Kidney epithelial cell (primary cell): ENCODE results near the gene PRRG1. TPM values are rescaled to one million over a fixed set of nuclear protein-coding genes. Genes with fewer than 3 reads are reported as not detected.
"Not testable (repeated sequence)": the region's sequence is repeated elsewhere in the genome, so short reads cannot be mapped to it uniquely, and the experiment has no call there.

Experiments
- DNase-seq: peaks from one replicate; pipeline ENCODE4 v3.0.0-alpha.2; 2010; ENCODE audit warnings: low read depth
- H3K27me3 ChIP-seq: 2 replicates; pipeline ENCODE4 v1.6.0; 2011; ENCODE audit warnings: low read length; ENCODE audit not compliant: control insufficient read depth, insufficient read depth
- H3K36me3 ChIP-seq: 2 replicates; pipeline ENCODE4 v1.5.1; 2011; ENCODE audit warnings: low read length; ENCODE audit not compliant: control insufficient read depth, insufficient read depth
- H3K4me3 ChIP-seq: 2 replicates; pipeline ENCODE4 v1.5.1; 2011; ENCODE audit warnings: low read depth, mild to moderate bottlenecking, control low read depth, low read length
- total RNA-seq: library from RNA; depleted of rRNA; stranded (reverse); fragments of >200 nt; gene quantifications from 2 replicates; pipeline ENCODE4 v1.2.3, GENCODE V29; 2015
- TF ChIP-seq, protein P1 (sequence below): IDR thresholded peaks from 2 replicates; pipeline ENCODE4 v1.5.1; 2011; ENCODE audit warnings: mild to moderate bottlenecking, moderate library complexity, low read length, control low read depth, inconsistent platforms; ENCODE audit not compliant: insufficient read depth, poor library complexity, severe bottlenecking

Gene PRRG1
- 13.3 and 17.6 TPM in 2 replicates for total RNA-seq

DNA sequence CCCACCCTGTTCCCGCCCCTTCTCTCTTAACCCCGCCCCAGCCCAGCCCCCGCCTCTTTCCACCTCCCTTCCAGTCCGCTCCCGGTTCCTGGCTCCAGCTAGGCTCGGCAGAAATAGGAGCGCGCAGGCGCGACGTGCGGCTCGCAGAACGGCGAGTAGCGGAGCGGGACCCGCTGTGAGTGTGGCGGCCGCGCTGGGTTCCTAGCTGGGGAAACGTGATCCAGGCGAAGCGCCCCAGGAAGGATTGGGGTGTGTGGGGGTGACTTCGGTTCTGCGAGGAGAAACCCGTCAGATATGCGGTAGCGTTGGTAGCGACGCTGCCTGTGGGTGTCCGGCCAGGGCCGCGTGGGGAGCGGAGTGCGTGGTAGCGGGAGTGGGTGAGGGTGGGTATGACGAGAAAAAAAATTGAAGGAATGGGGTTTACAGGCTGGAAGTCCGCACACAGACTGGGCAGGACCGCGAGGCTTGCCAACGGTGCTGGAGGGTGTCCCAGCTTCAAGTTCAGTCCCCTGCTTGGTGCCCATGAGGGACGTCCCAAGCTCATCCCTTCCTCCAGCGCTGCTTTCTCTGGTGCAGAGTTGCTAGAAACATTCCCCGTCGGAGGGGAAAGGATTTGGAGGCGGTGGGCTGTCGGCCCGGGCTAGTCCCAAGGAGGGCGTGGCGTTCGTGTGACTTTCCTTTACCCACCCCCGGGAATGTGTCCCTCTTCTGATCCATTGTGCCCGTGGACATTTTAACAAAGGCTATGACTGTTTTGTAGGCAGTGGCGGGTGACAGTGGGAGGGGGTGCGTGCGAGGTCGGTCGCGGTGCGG, at the start of gene PRRG1:
TSS of gene PRRG1 (plus strand) at position 144 of the 813 bp plus-strand sequence. CDS start 56,886 bp downstream, outside the sequence.
- peak; percentile 37 for DNase-seq
- TF ChIP-seq, protein P1, sequence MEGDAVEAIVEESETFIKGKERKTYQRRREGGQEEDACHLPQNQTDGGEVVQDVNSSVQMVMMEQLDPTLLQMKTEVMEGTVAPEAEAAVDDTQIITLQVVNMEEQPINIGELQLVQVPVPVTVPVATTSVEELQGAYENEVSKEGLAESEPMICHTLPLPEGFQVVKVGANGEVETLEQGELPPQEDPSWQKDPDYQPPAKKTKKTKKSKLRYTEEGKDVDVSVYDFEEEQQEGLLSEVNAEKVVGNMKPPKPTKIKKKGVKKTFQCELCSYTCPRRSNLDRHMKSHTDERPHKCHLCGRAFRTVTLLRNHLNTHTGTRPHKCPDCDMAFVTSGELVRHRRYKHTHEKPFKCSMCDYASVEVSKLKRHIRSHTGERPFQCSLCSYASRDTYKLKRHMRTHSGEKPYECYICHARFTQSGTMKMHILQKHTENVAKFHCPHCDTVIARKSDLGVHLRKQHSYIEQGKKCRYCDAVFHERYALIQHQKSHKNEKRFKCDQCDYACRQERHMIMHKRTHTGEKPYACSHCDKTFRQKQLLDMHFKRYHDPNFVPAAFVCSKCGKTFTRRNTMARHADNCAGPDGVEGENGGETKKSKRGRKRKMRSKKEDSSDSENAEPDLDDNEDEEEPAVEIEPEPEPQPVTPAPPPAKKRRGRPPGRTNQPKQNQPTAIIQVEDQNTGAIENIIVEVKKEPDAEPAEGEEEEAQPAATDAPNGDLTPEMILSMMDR: no peak
- H3K4me3 ChIP-seq: peak within 1 kb of the TSS; percentile 81
- H3K27me3 ChIP-seq: no peaks in the 10 kb centered on the region
- no peaks in the 10 kb centered on the region for H3K36me3 ChIP-seq

DNA sequence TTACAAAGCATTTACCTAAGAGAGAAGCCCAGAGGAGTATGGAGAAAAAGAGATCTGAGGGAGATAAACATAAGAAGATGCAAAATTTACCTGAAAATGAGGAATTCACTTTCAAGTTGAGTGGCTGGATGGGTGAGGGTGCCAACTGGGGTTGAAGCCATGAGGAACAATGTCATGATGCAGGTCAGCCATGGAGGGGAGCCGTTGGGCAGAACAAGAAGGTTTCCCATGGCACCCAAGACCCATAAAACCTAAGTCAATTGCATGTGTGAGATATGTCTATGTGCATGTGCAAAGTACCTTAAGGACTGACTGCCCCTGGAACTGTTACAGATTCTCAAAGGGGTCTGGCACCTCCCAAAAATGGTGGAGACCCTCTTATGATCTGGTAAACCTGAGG, 46.6 kb upstream of the PRRG1 start:
- Histone ChIP-seq H3K27me3 (no peaks in the 10 kb centered on the region), H3K36me3 (no peaks in the 10 kb centered on the region), H3K4me3 (no peak overlapping the region)
- DNase-seq: no peak
- TF ChIP-seq, protein P1: peak; percentile 44

DNA sequence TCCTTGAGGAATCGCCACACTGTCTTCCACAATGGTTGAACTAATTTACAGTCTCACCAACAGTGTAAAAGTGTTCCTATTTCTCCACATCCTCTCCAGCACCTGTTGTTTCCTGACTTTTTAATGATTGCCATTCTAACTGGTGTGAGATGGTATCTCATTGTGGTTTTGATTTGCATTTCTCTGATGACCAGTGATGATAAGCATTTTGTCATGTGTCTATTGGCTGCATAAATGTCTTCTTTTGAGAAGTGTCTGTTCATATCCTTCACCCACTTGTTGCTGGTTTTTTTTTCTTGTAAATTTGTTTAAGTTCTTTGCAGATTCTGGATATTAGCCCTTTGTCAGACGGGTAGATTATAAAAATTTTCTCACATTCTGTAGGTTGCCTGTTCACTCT, 43.9 kb upstream of the PRRG1 start:
- not testable (repeated sequence) for H3K4me3 ChIP-seq, DNase-seq, H3K36me3 ChIP-seq, H3K27me3 ChIP-seq

DNA sequence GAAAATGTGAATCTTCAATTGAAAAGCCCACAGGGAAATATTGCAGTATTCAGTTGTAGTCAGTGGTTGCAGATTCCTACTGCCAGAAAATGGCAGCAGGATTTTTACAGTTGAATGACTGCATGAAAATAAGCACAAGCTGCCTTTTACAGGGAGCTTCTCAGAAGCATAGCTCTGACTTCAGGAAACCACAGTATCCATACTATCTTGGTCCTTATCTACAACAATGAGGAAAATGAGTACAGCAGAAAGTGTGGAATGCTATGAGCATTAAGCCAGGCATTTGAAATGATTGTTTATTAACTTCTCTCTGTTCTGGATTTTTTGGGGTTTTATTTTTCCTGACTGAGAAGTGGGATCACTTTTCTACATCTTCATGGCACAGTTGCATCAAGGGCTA, 34.6 kb upstream of the PRRG1 start:
- H3K4me3 ChIP-seq: no peak overlapping the region
- DNase-seq: peak; percentile 56
- TF ChIP-seq, protein P1: no peak

DNA sequence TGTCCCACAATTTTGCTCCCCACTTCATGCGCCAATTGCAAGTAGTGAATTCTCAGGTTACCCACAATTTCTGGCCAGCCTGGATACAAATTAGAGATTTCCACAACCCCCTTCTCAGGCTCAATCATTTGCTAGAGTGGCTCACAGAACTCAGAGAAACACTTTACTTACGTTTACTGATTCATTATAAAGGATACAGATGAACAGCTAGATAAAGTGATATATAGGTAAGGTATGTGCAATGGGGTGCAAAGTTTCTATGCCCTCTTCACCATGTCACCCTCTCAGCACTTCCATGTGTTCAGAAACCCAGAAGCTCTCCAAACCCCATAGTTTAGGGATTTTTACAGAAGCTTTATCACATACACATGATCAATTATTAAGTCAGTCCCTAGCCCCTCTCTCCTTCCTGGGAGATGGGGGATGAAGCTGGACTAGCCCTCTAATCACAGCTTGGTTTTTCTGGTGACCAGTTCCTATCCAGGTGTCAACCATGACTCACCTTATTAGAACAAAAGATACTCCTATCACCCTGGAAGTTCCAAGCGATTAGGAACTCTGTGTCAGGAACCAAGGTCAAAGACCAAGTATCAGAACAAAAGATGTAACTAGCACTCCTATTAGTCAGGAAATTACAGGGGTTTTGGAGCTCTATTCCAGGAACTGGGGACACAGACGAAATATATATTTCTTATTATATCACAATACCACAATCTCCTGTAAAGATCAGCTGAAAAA, 33.5 kb upstream of the PRRG1 start:
- no peaks in the 10 kb centered on the region for H3K27me3 ChIP-seq
- no peaks in the 10 kb centered on the region for H3K36me3 ChIP-seq
- TF ChIP-seq, protein P1: no peak
- no peak for DNase-seq
- H3K4me3 ChIP-seq: no peak overlapping the region

More for the DNA sequence above, 34.6 kb upstream of the PRRG1 start:
- Histone ChIP-seq H3K36me3 (no peaks in the 10 kb centered on the region), H3K27me3 (no peaks in the 10 kb centered on the region)

DNA sequence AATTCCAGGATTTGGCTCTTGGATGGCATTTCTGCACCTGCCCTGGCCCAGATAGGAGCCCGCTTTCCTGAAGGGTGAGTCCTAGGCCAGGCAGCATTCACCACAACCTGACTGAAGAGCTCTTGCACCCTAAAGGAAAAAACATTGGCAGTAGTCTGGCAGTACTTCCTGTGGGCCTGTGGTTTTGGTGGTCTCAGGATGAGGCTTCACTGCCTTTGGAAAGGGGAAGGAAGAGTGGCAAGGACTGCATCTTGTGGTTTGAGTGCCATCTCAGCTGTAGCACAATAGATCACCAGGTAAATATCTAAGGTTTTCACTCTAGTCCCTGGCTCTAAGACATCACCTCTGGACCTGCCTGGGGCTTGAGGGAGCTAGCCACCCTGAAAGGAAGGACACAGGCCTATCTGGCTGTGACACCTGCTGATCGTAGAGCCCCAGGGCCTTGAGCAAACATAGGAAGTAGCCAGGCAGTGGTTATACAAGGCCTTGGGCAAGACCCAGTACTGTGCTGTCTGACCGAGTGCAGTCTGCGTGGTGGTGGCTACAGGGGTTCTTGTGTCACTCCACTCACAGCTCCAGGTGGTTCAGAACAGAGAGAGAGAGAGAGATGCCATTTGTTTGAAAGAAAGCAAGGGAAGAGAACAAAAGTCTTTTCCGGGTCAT, 28.5 kb upstream of the PRRG1 start:
- TF ChIP-seq, protein P1: no peak
- Histone ChIP-seq H3K4me3 (no peak overlapping the region), H3K27me3 (no peaks in the 10 kb centered on the region), H3K36me3 (no peaks in the 10 kb centered on the region)
- no peak for DNase-seq
